ENCODE data around the gene SSBP3.

Gene SSBP3

GRCh38 chr1:54188291-54188690 is 217.9 kb downstream of the SSBP3 start:
- no peak for TF ChIP-seq CTCF (IDR thresholded peaks at IDR 0.05)

- TF ChIP-seq CTCF (IDR thresholded peaks at IDR 0.05), result no peak
Measured at GRCh38 chr1:54186056-54186455, 220.1 kb downstream of the SSBP3 start.

DNA sequence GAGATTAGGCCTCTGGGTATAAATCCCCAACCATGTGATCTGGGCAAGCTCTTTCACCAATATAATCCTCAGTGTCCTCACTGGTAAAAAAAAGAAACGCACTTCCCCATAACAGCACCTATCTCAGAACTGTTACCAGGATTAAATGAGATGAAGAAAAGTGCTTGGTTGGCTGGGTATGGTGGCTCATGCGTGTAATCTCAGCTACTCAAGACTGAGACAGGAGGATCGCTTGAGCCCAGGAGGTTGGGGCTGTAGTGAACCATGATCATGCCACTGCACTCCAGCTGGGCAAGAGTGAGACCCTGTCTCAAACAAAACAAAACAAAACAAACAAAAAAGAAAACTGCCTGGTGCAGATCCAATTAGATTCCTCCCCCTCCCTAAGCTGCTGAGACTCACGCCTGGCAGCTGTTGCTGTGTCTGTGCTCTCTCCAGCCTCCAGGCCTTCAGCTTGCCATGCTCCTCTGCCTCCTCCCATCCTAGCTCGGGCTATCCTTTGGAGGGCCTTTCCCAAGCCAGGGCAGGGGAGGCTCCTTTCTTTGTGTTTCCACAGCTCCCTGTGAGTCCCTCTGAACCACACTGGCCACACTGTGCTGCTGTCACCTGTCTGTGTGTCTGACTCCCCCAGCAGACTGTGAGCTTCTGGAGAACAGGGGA is 225.4 kb downstream of the SSBP3 start:
- TF ChIP-seq CTCF (IDR thresholded peaks at IDR 0.05), result no peak

GRCh38 chr1:54178296-54179070 is 227.7 kb downstream of the SSBP3 start:
- TF ChIP-seq CTCF (IDR thresholded peaks at IDR 0.05), result no peak

- no peak for TF ChIP-seq CTCF (IDR thresholded peaks at IDR 0.05)
Measured at GRCh38 chr1:54177726-54178125, 228.5 kb downstream of the SSBP3 start.

DNA sequence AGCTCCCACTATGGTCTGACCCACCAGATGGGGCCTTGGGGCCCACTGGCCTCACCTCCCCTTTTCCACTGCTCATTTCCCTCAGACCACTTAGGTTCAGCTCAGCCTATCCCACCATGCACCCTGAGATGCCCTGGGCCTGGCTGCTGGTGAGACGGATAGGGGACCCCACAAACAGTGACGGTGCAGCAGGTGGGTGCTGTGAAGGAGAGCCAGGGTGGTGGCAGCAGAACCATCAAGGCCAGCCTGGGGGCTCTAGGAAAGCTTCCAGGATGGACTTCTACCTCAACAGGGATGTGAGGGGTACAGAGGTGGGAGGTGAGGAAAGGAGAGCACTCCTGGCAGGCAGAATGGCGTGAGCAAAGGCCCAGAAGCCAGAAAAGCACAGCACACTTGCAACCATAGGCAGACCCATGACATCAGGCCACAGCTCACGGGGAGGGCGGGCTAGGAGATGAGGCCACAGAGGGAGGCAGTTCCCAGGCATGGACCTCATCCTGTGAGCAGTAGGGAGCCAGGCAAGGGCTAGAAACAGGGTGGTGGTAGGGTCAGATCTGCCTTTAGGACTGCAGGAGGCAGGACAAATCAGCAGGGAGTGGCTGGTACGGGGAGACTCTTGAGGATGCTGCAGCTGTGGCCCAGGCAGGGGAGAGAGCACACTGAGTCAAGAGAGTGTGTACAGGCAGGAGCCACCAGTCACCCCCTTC is 229.4 kb downstream of the SSBP3 start:
- no peak for TF ChIP-seq CTCF (IDR thresholded peaks at IDR 0.05)

Measured in LNCAP (cell line).